ENCODE data around the gene PMPCA. TPM values are rescaled to one million over a fixed set of nuclear protein-coding genes. Genes with fewer than 3 reads are reported as not detected.

Gene PMPCA
- total RNA-seq, 1 experiment from 2014 or later, result 116 TPM

- TF ChIP-seq CTCF (IDR thresholded peaks at IDR 0.05 in 2 of 3, conservative IDR thresholded peaks at IDR 0.05 in 1 of 3; ENCODE audit: borderline replicate concordance in 1 of 3, insufficient read depth in 1 of 3, low read depth in 2 of 3, low read length in 2 of 3), result peak in 2 of 3 experiments; percentile 77 to 89; a peak in 4 of 6 replicates
- peak; percentile 91; the same call in 1 of the 2 replicates for TF ChIP-seq ZFX (IDR thresholded peaks at IDR 0.05)
- no peak for TF ChIP-seq ZNF274 (IDR thresholded peaks at IDR 0.05; ENCODE audit: low read depth, low read length)
Measured at GRCh38 chr9:136363106-136363948, 47.1 kb upstream of the PMPCA start, which contains the start of gene DNLZ (continued).

GRCh38 chr9:136363949-136364748, 46.3 kb upstream of the PMPCA start:
- no peak overlapping the region for H3K27ac ChIP-seq (ENCODE audit: low read depth, low read length)
- no peak overlapping the region for H2AFZ ChIP-seq (ENCODE audit: low read depth, low read length, poor library complexity, severe bottlenecking)
- peak overlapping the region; percentile 91 for H3K9ac ChIP-seq (ENCODE audit: low read length)
- H3K36me3 ChIP-seq (ENCODE audit: control insufficient read depth in 1 of 2, insufficient read depth in 2 of 2, low read length in 2 of 2), result no peaks in the 10 kb centered on the region
- ChIA-PET RAD21 (ENCODE audit: low non-redundant PET in 1 of 2, low total read pairs in 2 of 2, uncharacterized antibody in 2 of 2, unreplicated experiment in 2 of 2) (interaction anchor here in 1 of 2 experiments (1.3 kb wide), 1 partner anchor 18 kb away, joined by 6 read pairs; no protein-coding TSS in a partner anchor), POLR2A (interaction anchor here (1.7 kb wide), 1 partner anchor 18 kb away, joined by 8 read pairs; no protein-coding TSS in a partner anchor), CTCF (interaction anchor here (1.2 to 2.4 kb wide), 3 partner anchors 18 to 97 kb away, joined by 3 to 15 read pairs (median 8); no protein-coding TSS in a partner anchor)
- H3K9me2 ChIP-seq (ENCODE audit: insufficient read depth), result no peaks in the 10 kb centered on the region
- H3K4me3 ChIP-seq (replicated peaks in 1 of 2; ENCODE audit: low read depth in 1 of 2, low read length in 2 of 2), result peak overlapping the region; percentile 20 to 81; a peak in 2 of 4 replicates
- intact Hi-C loops (cut with micrococcal nuclease), result no loop called here
- peak overlapping the region; percentile 88 for H3K4me2 ChIP-seq (ENCODE audit: low read length)
- ATAC-seq (no peak), DNase-seq (ENCODE audit: low read depth, low spot score) (no peak)
- H3K9me3 ChIP-seq (ENCODE audit: control insufficient read depth in 1 of 2, insufficient read depth in 1 of 2, low read depth in 1 of 2, low read length in 2 of 2), result no peaks in the 10 kb centered on the region
- no peaks in the 10 kb centered on the region for H3K27me3 ChIP-seq (ENCODE audit: insufficient read depth, low read length)
- H4K20me1 ChIP-seq (ENCODE audit: insufficient read depth), result no peaks in the 10 kb centered on the region
- TF ChIP-seq ELF1 (IDR thresholded peaks at IDR 0.05; ENCODE audit: borderline replicate concordance, low read depth) (no peak), ZNF274 (IDR thresholded peaks at IDR 0.05; ENCODE audit: low read depth, low read length) (no peak), EZH2 (IDR thresholded peaks at IDR 0.05) (no peak), FOSL1 (IDR thresholded peaks at IDR 0.05; ENCODE audit: low read depth) (no peak)
- TSS peak; percentile 49 for BruUV-seq (replicated peaks)
- H3K4me1 ChIP-seq (ENCODE audit: control insufficient read depth in 1 of 2, insufficient read depth in 2 of 2, low read length in 2 of 2), result peaks cover 10 to 16% of the 10 kb centered on the region in 2 experiments
- no peaks in the 10 kb centered on the region for H3K79me2 ChIP-seq (ENCODE audit: insufficient read depth, low read length)
